Muscle of arm (tissue), 12 donors: Measurements from ENCODE around the gene IGFALS. TPM values are rescaled to one million over a fixed set of nuclear protein-coding genes. Genes with fewer than 3 reads are reported as not detected.

Experiments used
- DNase-seq: peaks from one replicate; pipeline ENCODE4 v3.0.0-alpha.2; 2013
- polyA plus RNA-seq, 12 donors: library from polyadenylated mRNA; unstranded; fragments of 120-200 nt; gene quantifications; one replicate each; pipeline ENCODE4 v1.2.1, GENCODE V29; 2013; ENCODE audit not compliant: insufficient read length in 12 of 12

The IGFALS gene
- polyA plus RNA-seq, 12 donors, result 0.10 to 0.87 (median 0.21) TPM; not detected in 2

DNA sequence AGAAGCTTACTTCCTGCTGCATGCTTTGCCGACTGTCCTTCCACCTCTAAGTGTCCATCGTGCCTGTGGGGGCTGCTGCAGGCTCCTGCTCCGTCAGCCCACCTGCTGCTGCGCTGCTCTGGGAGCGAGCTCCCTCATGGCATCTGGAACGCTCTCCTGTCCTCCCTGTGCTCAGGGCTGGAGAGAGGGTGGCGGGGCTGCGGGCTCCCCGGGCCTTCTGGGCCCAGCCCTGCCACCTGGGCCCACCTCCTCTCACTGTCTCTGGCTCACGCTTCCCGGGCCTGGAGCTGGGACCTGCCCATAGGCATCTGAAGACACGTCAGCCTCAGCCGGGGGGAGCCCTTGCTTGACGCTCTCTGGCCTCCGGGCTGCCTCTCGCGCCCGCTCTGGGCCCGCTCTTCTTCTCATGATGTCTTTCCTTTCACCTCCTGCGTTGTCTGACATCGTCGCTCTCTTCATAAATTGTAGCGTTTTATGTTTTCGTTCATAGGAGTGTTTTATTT, 49.1 kb downstream of the IGFALS start:
- no peak for DNase-seq

DNA sequence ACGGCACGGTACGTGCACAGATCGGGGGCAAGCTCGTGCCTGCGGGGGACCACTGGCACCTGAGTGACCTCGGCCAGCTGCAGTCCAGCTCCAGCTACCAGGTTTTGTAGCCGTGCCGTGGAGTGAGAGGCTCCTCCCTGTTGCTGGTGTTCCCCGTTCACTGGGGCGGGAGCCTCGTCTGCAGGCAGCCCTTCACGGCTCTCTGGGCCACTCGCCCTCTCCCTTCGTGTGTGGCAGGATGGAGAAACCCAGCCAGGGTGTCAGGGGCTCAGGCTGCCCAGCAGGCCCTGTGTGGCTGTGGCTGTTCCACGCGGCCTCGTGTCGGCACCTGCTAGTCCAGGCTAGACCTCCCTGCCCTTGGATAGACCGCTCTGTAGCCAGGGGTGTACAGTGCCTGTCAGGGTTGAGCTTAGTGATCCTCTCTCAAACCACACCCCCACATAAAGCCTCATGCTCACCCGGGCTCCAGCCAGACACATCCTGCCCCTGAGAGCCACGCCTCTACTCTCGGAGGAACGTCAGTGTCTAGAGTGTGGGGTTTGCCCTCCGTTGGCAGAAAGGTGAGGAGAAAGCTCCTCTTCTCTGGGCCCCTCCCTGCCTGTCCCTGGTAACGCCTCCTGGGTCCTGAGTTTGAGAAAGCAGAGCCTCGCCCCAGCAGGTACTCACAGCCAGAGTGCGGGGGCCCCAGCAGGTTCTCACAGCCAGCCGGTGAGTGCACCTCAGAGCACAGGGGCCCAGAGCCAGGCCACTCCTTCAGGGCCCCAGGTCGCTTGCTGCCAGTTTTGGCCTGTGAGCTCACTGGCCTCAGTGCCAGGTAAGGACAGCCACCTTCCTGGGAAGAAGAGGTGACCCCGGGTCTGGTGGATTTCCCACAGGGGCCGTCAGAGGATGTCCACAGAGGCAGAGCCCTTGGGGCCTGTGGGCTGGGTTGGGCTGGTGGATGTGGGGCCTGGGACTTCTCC, 49.8 kb downstream of the IGFALS start:
- DNase-seq, result no peak

- DNase-seq, result no peak
These were observed 51.8 kb downstream of the IGFALS start for GRCh38 chr16:1741553-1742165.

DNA sequence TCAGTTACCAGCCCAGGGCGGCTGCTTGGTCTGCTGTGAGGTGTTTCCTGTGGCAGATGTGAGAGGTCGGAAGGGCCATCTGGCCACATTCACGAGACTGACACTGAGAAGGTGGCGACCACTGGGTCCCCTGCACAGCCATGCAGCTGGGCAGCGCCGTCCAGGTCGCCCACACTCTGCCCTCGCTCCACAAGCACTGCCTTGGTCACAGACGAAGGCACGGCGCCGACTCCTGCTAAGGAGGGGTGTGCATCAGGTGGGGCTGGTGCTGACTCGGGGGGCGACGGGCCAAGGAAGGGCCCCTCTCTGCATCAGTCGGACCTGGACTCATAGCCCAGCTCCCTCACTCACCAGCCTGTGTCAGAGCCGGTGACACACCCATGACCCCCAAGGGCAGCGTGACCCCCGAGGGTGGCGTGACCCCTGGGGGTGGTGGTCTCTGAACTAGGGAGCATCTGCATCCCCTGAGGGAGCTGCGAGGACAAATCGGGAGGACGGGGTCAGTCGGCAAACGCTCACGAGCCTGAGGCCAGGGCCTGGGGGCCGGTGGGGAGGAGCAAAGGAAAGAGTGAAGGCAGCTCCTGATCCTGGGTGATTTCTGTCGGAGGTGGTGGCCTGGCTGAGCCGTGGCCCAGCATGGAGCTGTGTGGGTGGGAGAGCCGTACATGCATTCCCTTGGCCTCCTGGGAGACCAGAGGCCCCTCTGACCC, 52.6 kb downstream of the IGFALS start:
- DNase-seq, result no peak

Other genes starting within 250 kb of the IGFALS start
- gene IFT140, start 181.6 kb downstream of the IGFALS start, polyA plus RNA-seq, result 10 to 100 TPM in 6 of 12 donors, 1 to 10 TPM in 5, not detected in 1; 7.3 to 23.5 (median 10.8) TPM
- 10 to 100 TPM in 11 of 12 donors, not detected in 1; 12.0 to 37.0 (median 14.9) TPM for gene CRAMP1, start 181.3 kb downstream of the IGFALS start, polyA plus RNA-seq
- 10 to 100 TPM in 11 of 12 donors, not detected in 1; 39.0 to 67.5 (median 48.1) TPM for gene JPT2, start 115.4 kb downstream of the IGFALS start, polyA plus RNA-seq
- gene MAPK8IP3, start 87.5 kb downstream of the IGFALS start, polyA plus RNA-seq, result 100 to 1,000 TPM in 1 of 12 donors, 10 to 100 TPM in 10, not detected in 1; 27.6 to 108 (median 42.7) TPM
- gene NME3, start 22.2 kb downstream of the IGFALS start, polyA plus RNA-seq, result 10 to 100 TPM in 11 of 12 donors, not detected in 1; 12.3 to 40.2 (median 14.8) TPM
- gene EME2, start 20.9 kb downstream of the IGFALS start, polyA plus RNA-seq, result 10 to 100 TPM in 1 of 12 donors, 1 to 10 TPM in 10, not detected in 1; 4.4 to 13.3 (median 6.4) TPM
- 10 to 100 TPM in 11 of 12 donors, not detected in 1; 31.3 to 85.2 (median 41.3) TPM for gene MRPS34, start 20.6 kb downstream of the IGFALS start, polyA plus RNA-seq
- 10 to 100 TPM in 11 of 12 donors, not detected in 1; 16.2 to 30.8 (median 22.0) TPM for gene SPSB3, start 11.1 kb downstream of the IGFALS start, polyA plus RNA-seq
- gene NUBP2, start 10.7 kb downstream of the IGFALS start, polyA plus RNA-seq, result 10 to 100 TPM in 11 of 12 donors, not detected in 1; 30.4 to 52.7 (median 33.3) TPM
- 10 to 100 TPM in 11 of 12 donors, not detected in 1; 27.4 to 49.0 (median 31.7) TPM for gene HAGH, start 33.1 kb upstream of the IGFALS start, polyA plus RNA-seq
- gene FAHD1, start 33.5 kb upstream of the IGFALS start, polyA plus RNA-seq, result 10 to 100 TPM in 11 of 12 donors, not detected in 1; 13.6 to 24.4 (median 18.0) TPM
- 1 to 10 TPM in 2 of 12 donors, under 1 TPM in 8, not detected in 2; 0.08 to 3.0 (median 0.69) TPM for gene MEIOB, start 78.5 kb upstream of the IGFALS start, polyA plus RNA-seq
- 10 to 100 TPM in 1 of 12 donors, 1 to 10 TPM in 1, under 1 TPM in 2, not detected in 8; 0.15 to 14.3 (median 2.1) TPM for gene HS3ST6, start 124.7 kb upstream of the IGFALS start, polyA plus RNA-seq
- gene MSRB1, start 149.5 kb upstream of the IGFALS start, polyA plus RNA-seq, result 10 to 100 TPM in 11 of 12 donors, not detected in 1; 14.2 to 50.0 (median 27.8) TPM
- gene RPL3L, start 161.0 kb upstream of the IGFALS start, polyA plus RNA-seq, result 10 to 100 TPM in 11 of 12 donors, not detected in 1; 12.8 to 93.9 (median 35.0) TPM
- 100 to 1,000 TPM in 9 of 12 donors, 10 to 100 TPM in 2, not detected in 1; 95.8 to 145 (median 117) TPM for gene NDUFB10, start 165.8 kb upstream of the IGFALS start, polyA plus RNA-seq
- 1,000 to 10,000 TPM; 2,162 to 3,862 (median 3,028) TPM for gene RPS2, start 171.1 kb upstream of the IGFALS start, polyA plus RNA-seq
- gene RNF151, start 173.2 kb upstream of the IGFALS start, polyA plus RNA-seq, result not detected
- gene TBL3, start 178.3 kb upstream of the IGFALS start, polyA plus RNA-seq, result 10 to 100 TPM in 11 of 12 donors, not detected in 1; 16.7 to 31.5 (median 21.7) TPM
- gene NOXO1, start 187.8 kb upstream of the IGFALS start, polyA plus RNA-seq, result 1 to 10 TPM in 3 of 12 donors, under 1 TPM in 6, not detected in 3; 0.38 to 1.4 (median 0.74) TPM
- 10 to 100 TPM in 11 of 12 donors, not detected in 1; 10.9 to 40.2 (median 15.1) TPM for gene GFER, start 190.5 kb upstream of the IGFALS start, polyA plus RNA-seq
- gene SYNGR3, start 196.3 kb upstream of the IGFALS start, polyA plus RNA-seq, result 1 to 10 TPM in 4 of 12 donors, under 1 TPM in 6, not detected in 2; 0.25 to 1.5 (median 0.86) TPM
- gene ZNF598, start 216.1 kb upstream of the IGFALS start, polyA plus RNA-seq, result 10 to 100 TPM in 11 of 12 donors, not detected in 1; 13.6 to 32.2 (median 18.6) TPM
- 1 to 10 TPM in 8 of 12 donors, under 1 TPM in 2, not detected in 2; 0.56 to 3.1 (median 1.5) TPM for gene NPW, start 226.1 kb upstream of the IGFALS start, polyA plus RNA-seq
- 10 to 100 TPM in 11 of 12 donors, not detected in 1; 26.8 to 55.1 (median 36.1) TPM for gene NHERF2, start 233.2 kb upstream of the IGFALS start, polyA plus RNA-seq